ENCODE results near the gene ACSF2.

The ACSF2 gene

GRCh38 chr17:50444841-50445715 is 19.1 kb downstream of the ACSF2 start:
- Mint-ChIP-seq H3K27ac (no peak overlapping the region), H3K4me1 (no peaks in the 10 kb centered on the region), H3K36me3 (no peaks in the 10 kb centered on the region), H3K4me3 (no peak overlapping the region), H3K27me3 (no peaks in the 10 kb centered on the region), H3K9me3 (no peaks in the 10 kb centered on the region)

GRCh38 chr17:50445730-50446325 is 19.8 kb downstream of the ACSF2 start:
- Mint-ChIP-seq H3K9me3 (no peaks in the 10 kb centered on the region), H3K4me3 (no peak overlapping the region), H3K27ac (no peak overlapping the region), H3K4me1 (no peaks in the 10 kb centered on the region), H3K27me3 (no peaks in the 10 kb centered on the region), H3K36me3 (no peaks in the 10 kb centered on the region)

GRCh38 chr17:50447870-50448595 is 22.0 kb downstream of the ACSF2 start:
- H3K9me3 Mint-ChIP-seq: no peaks in the 10 kb centered on the region
- no peak overlapping the region for H3K4me3 Mint-ChIP-seq
- no peaks in the 10 kb centered on the region for H3K4me1 Mint-ChIP-seq
- no peaks in the 10 kb centered on the region for H3K36me3 Mint-ChIP-seq
- H3K27ac Mint-ChIP-seq: no peak overlapping the region
- no peaks in the 10 kb centered on the region for H3K27me3 Mint-ChIP-seq

- no peaks in the 10 kb centered on the region for H3K9me3 Mint-ChIP-seq
Observed at GRCh38 chr17:50448643-50449042, 22.6 kb downstream of the ACSF2 start.

DNA sequence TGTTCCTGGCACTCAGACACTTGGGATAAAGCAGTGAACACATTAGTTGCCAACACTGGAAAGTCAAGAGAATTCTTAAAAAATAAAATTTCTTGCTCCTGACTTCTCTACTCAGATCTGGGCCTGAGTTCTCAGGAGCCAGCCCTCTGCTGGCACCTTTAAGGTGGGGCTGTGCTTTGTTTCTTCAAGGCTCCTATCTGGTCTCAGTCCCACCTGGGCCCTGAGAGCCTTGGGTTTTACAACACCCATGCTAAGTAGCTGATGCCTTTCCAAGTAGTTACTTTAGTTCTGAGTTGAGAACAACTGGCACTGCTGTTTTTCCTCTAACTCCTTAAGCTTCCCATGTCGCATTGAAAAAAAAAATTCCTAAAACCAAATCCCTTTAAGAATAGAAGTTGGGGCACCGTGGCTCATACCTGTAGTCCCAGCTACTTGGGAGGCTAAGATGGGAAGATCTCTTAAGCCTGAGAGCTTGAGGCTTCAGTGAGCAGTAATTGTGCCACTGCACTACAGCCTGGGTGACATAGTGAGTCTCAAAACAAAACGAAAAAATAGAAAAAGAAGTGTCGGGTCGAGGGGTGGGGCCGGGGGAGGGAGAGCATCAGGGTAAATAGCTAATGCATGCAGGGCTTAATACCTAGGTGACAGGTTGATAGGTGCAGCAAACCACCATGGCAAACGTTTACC is 26.1 kb downstream of the ACSF2 start:
- Mint-ChIP-seq H3K4me3 (no peak overlapping the region), H3K4me1 (no peaks in the 10 kb centered on the region), H3K27me3 (no peaks in the 10 kb centered on the region), H3K36me3 (no peaks in the 10 kb centered on the region), H3K9me3 (no peaks in the 10 kb centered on the region), H3K27ac (no peak overlapping the region)

More at GRCh38 chr17:50448643-50449042, 22.6 kb downstream of the ACSF2 start:
- Mint-ChIP-seq H3K27ac (no peak overlapping the region), H3K36me3 (no peaks in the 10 kb centered on the region), H3K27me3 (no peaks in the 10 kb centered on the region), H3K4me1 (no peaks in the 10 kb centered on the region), H3K4me3 (no peak overlapping the region)

DNA sequence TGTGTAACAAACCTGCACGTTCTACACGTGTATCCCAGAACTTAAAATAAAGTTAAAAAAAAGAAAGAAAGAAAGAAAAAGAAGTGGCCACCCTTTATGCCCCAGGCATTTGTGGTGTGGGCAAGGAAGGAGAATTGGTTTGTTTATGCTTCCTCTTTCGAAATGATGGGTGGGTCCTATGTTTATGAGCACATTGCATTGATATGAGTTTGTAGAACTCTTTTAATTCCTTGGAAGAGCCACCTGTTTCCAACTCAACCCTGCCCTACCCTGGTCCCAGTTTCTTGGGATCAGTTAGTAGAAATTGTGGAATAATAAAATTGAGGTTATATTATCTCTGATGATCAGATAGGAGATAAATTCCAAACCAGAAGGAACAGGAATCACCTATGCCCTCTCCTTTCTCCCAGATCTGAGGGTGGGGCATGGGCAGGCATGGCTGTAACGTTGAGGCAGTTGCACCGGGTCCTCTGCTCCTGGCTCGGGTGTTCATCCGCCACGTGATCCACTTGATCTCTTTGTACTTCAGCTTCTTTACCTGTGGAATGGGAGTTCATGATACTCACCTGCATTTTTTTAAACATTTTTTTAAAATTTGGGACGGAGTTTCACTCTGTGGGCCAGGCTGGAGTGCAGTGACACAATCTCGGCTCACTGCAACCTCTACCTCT is 26.7 kb downstream of the ACSF2 start:
- no peak overlapping the region for H3K4me3 Mint-ChIP-seq
- no peak overlapping the region for H3K27ac Mint-ChIP-seq

GRCh38 chr17:50453901-50454300 is 27.9 kb downstream of the ACSF2 start:
- Mint-ChIP-seq H3K27me3 (no peaks in the 10 kb centered on the region), H3K4me1 (no peaks in the 10 kb centered on the region), H3K9me3 (no peaks in the 10 kb centered on the region), H3K36me3 (peaks cover 3% of the 10 kb centered on the region), H3K4me3 (no peak overlapping the region), H3K27ac (no peak overlapping the region)

More for the DNA sequence above, 26.7 kb downstream of the ACSF2 start:
- Mint-ChIP-seq H3K9me3 (no peaks in the 10 kb centered on the region), H3K36me3 (no peaks in the 10 kb centered on the region), H3K27me3 (no peaks in the 10 kb centered on the region), H3K4me1 (no peaks in the 10 kb centered on the region)

DNA sequence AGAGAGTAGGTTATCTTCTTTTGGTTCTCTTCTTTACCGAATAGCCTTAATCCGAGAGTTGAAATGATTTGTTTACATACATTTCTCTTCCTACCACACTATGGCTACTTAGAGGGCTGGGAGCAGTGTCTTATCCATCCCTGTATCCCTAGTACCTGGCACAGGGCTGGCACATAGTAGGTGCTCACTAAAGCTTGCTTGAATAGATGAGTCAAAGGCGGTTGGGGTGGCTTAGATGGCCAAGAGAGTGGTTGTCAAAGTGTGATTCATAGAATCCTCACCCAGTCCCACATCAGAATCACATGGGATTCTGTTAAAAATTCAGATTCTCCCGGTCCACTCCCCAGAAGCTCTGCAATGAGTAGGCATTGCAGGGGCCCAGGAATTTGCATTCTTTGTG is 31.6 kb downstream of the ACSF2 start:
- no peaks in the 10 kb centered on the region for H3K4me1 Mint-ChIP-seq

DNA sequence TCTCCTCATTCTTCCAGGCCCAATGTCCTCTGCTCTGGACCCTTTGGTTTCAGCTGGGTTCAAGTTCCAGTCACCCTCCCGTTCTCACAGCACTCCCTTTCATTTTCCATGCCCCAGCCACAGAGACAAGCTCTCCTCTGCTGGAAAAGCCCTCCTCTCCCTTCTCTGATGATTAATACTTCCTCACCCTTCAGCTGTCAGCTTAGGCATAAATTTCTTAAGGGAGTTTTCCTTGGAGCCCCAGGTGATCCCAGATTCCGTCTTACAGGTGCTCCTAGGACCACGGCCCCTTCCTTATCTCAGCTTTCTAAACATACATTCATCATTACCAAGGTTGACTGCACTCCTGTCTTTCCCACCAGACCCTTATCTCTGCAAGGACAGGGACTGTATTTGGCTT is 32.3 kb downstream of the ACSF2 start:
- H3K27me3 Mint-ChIP-seq: no peaks in the 10 kb centered on the region
- H3K9me3 Mint-ChIP-seq: no peaks in the 10 kb centered on the region
- H3K27ac Mint-ChIP-seq: no peak overlapping the region
- no peaks in the 10 kb centered on the region for H3K4me1 Mint-ChIP-seq
- no peak overlapping the region for H3K4me3 Mint-ChIP-seq
- peaks cover 3% of the 10 kb centered on the region for H3K36me3 Mint-ChIP-seq

More for the DNA sequence above, 31.6 kb downstream of the ACSF2 start:
- H3K27ac Mint-ChIP-seq: no peak overlapping the region
- H3K9me3 Mint-ChIP-seq: no peaks in the 10 kb centered on the region
- H3K4me3 Mint-ChIP-seq: no peak overlapping the region
- no peaks in the 10 kb centered on the region for H3K27me3 Mint-ChIP-seq
- H3K36me3 Mint-ChIP-seq: peaks cover 3% of the 10 kb centered on the region

DNA sequence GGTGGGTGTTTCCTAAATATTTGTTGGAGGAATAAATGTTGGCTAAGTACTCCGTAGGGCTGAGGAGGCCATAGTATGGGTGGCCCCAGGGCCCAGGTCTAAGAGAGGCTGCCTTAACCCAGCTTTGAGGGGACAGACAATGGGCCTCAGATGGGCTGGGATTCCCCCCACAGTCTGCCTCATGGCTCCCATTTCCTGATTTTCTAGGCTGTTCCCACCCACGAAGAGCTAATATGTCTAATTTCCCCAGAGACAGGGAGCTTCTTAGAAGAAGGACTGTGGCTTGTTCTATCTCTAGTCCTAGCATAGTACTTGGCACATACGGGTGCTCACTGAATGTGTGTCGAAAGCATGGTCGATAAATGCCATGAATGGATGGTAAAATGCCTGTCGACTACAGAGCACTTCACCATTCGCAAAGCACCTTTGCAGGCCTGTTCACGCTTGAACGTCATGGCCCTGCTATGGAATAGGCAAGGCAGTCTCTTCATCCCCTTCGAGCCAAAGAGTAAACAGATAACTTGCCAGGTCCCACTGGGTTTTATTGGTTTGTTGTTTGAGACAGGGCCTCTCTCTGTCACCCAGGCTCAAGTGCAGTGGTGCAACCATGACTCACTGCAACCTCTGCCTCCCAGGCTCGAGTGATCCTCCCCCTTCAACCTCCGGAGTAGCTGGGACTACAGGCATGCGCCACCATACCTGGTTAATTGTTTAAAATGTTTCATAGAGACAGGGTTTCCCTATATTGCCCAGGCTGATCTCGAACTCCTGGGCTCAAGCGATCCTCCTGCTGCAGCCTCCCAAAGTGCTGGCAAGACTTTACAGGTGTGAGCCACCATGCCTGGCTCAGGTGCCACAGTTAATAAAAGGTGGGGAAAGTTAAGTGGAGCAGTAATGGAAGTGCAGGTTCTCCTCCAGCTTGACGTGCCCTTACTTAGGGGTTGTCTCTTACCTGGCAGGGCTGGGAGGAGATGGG is 33.0 kb downstream of the ACSF2 start:
- Mint-ChIP-seq H3K9me3 (no peaks in the 10 kb centered on the region), H3K4me3 (no peak overlapping the region), H3K27ac (no peak overlapping the region), H3K27me3 (no peaks in the 10 kb centered on the region), H3K4me1 (no peaks in the 10 kb centered on the region), H3K36me3 (peaks cover 3% of the 10 kb centered on the region)

DNA sequence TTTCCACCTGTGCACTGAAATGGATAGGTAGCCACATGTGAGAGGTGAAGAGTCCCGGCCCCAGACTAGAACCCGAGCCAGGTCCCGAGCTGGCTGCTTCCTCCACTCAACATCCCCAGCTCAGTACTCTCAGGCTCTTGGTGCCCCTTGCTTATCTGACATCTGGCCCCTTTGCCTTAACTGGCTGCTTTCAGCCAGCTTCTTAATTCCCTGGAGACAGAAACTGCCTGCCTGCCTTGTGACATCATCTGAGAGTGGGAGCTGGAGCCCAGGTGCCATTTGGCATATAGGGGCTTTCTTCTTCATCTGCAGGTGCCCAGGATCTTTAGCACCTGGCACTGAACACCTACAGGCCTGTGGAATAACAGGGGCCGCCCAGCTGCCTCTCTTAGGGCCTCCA is 33.7 kb downstream of the ACSF2 start:
- Mint-ChIP-seq H3K27me3 (no peaks in the 10 kb centered on the region), H3K4me1 (no peaks in the 10 kb centered on the region), H3K27ac (no peak overlapping the region), H3K36me3 (peaks cover 3% of the 10 kb centered on the region), H3K9me3 (no peaks in the 10 kb centered on the region), H3K4me3 (no peak overlapping the region)

DNA sequence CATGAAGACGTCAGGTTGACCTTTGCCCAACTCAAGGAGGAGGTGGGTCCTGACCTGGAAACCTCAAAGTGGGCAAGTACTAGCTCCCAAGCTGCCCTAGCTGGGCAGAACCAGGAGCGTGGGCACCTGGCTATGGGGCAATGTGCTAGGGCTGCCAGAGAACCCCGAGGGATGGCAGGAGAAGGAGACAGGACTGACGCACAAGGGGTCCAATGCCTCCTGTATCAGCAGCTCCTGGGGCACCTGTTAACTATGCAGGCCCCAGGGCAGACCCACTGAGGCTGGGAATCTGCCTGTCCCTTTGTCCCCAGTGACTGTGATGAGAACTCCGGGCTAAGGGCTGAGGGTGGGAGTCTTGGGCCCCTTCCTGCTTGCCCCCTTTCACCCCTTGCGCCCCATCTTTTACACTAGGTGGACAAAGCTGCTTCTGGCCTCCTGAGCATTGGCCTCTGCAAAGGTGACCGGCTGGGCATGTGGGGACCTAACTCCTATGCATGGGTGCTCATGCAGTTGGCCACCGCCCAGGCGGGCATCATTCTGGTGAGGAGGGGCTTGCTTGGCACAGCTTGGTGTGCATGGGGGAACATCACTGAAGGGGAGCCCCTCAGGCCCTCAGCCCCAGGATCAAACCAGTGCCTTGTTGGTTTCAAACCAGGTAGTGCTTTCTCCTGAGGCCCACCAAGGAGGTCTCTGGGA is 35.0 kb downstream of the ACSF2 start:
- Mint-ChIP-seq H3K9me3 (no peaks in the 10 kb centered on the region), H3K4me1 (no peaks in the 10 kb centered on the region), H3K27me3 (no peaks in the 10 kb centered on the region), H3K4me3 (no peak overlapping the region), H3K27ac (no peak overlapping the region), H3K36me3 (peaks cover 3% of the 10 kb centered on the region)

GRCh38 chr17:50461550-50462132 is 35.6 kb downstream of the ACSF2 start:
- Mint-ChIP-seq H3K9me3 (no peaks in the 10 kb centered on the region), H3K36me3 (peaks cover 3% of the 10 kb centered on the region), H3K4me1 (no peaks in the 10 kb centered on the region), H3K27ac (no peak overlapping the region), H3K27me3 (no peaks in the 10 kb centered on the region), H3K4me3 (no peak overlapping the region)
